Measurements from ENCODE around the gene UBC.
A peak's percentile ranks its signal among the peaks of the same experiment; 100 is the strongest.

Gene UBC

GRCh38 chr12:124949066-124949465 is 34.6 kb upstream of the UBC start:
- Histone ChIP-seq H3K9ac (ENCODE audit: low read depth in 1 of 2, low read length in 2 of 2) (no peak overlapping the region), H3K27me3 (ENCODE audit: control insufficient read depth in 1 of 2, insufficient read depth in 2 of 2, low read length in 2 of 2) (no peaks in the 10 kb centered on the region), H3K9me3 (ENCODE audit: control insufficient read depth in 1 of 2, low read length in 2 of 2) (no peaks in the 10 kb centered on the region), H3K27ac (ENCODE audit: low read depth, low read length) (no peak overlapping the region), H3K36me3 (ENCODE audit: control insufficient read depth in 1 of 2, insufficient read depth in 2 of 2, low read length in 2 of 2) (peaks cover 9 to 55% of the 10 kb centered on the region in 2 donors), H3K4me3 (ENCODE audit: low read depth in 1 of 2, low read length in 2 of 2) (no peak overlapping the region), H3K4me1 (ENCODE audit: control insufficient read depth in 1 of 2, insufficient read depth in 2 of 2, low read length in 2 of 2) (no peaks in the 10 kb centered on the region)

GRCh38 chr12:124947561-124948398 is 33.3 kb upstream of the UBC start:
- no peaks in the 10 kb centered on the region for H3K9me3 ChIP-seq (ENCODE audit: control insufficient read depth in 1 of 2, low read length in 2 of 2)
- no peaks in the 10 kb centered on the region for H3K27me3 ChIP-seq (ENCODE audit: control insufficient read depth in 1 of 2, insufficient read depth in 2 of 2, low read length in 2 of 2)
- H3K9ac ChIP-seq (ENCODE audit: low read depth in 1 of 2, low read length in 2 of 2): no peak overlapping the region
- no peak overlapping the region for H3K27ac ChIP-seq (ENCODE audit: low read depth, low read length)
- H3K4me1 ChIP-seq (ENCODE audit: control insufficient read depth in 1 of 2, insufficient read depth in 2 of 2, low read length in 2 of 2): no peaks in the 10 kb centered on the region
- peaks cover 9 to 47% of the 10 kb centered on the region in 2 donors for H3K36me3 ChIP-seq (ENCODE audit: control insufficient read depth in 1 of 2, insufficient read depth in 2 of 2, low read length in 2 of 2)
- no peak overlapping the region for H3K4me3 ChIP-seq (ENCODE audit: low read depth in 1 of 2, low read length in 2 of 2)

GRCh38 chr12:124947013-124947412 is 32.6 kb upstream of the UBC start:
- no peak overlapping the region for H3K4me3 ChIP-seq (ENCODE audit: low read depth in 1 of 2, low read length in 2 of 2)
- no peaks in the 10 kb centered on the region for H3K4me1 ChIP-seq (ENCODE audit: control insufficient read depth in 1 of 2, insufficient read depth in 2 of 2, low read length in 2 of 2)
- no peaks in the 10 kb centered on the region for H3K27me3 ChIP-seq (ENCODE audit: control insufficient read depth in 1 of 2, insufficient read depth in 2 of 2, low read length in 2 of 2)
- H3K27ac ChIP-seq (ENCODE audit: low read depth, low read length): no peak overlapping the region
- H3K9me3 ChIP-seq (ENCODE audit: control insufficient read depth in 1 of 2, low read length in 2 of 2): no peaks in the 10 kb centered on the region
- no peak overlapping the region for H3K9ac ChIP-seq (ENCODE audit: low read depth in 1 of 2, low read length in 2 of 2)
- H3K36me3 ChIP-seq (ENCODE audit: control insufficient read depth in 1 of 2, insufficient read depth in 2 of 2, low read length in 2 of 2): peaks cover 9 to 40% of the 10 kb centered on the region in 2 donors

- H3K27ac ChIP-seq (ENCODE audit: low read depth, low read length): no peak overlapping the region
- no peak overlapping the region for H3K4me3 ChIP-seq (ENCODE audit: low read depth in 1 of 2, low read length in 2 of 2)
- no peak overlapping the region for H3K9ac ChIP-seq (ENCODE audit: low read depth in 1 of 2, low read length in 2 of 2)
- H3K36me3 ChIP-seq (ENCODE audit: control insufficient read depth in 1 of 2, insufficient read depth in 2 of 2, low read length in 2 of 2): peaks cover 9 to 40% of the 10 kb centered on the region in 2 donors
- H3K9me3 ChIP-seq (ENCODE audit: control insufficient read depth in 1 of 2, low read length in 2 of 2): no peaks in the 10 kb centered on the region
- no peaks in the 10 kb centered on the region for H3K4me1 ChIP-seq (ENCODE audit: control insufficient read depth in 1 of 2, insufficient read depth in 2 of 2, low read length in 2 of 2)
- H3K27me3 ChIP-seq (ENCODE audit: control insufficient read depth in 1 of 2, insufficient read depth in 2 of 2, low read length in 2 of 2): no peaks in the 10 kb centered on the region
These were observed 32.0 kb upstream of the UBC start for GRCh38 chr12:124946447-124946793.

- H3K4me3 ChIP-seq (ENCODE audit: low read depth in 1 of 2, low read length in 2 of 2): peak overlapping the region; percentile 64 to 77
- H3K36me3 ChIP-seq (ENCODE audit: control insufficient read depth in 1 of 2, insufficient read depth in 2 of 2, low read length in 2 of 2): peaks cover 0 to 4% of the 10 kb centered on the region in 2 donors
- H3K4me1 ChIP-seq (ENCODE audit: control insufficient read depth in 1 of 2, insufficient read depth in 2 of 2, low read length in 2 of 2): peaks cover 17 to 28% of the 10 kb centered on the region in 2 donors
- no peaks in the 10 kb centered on the region for H3K27me3 ChIP-seq (ENCODE audit: control insufficient read depth in 1 of 2, insufficient read depth in 2 of 2, low read length in 2 of 2)
- H3K9ac ChIP-seq (ENCODE audit: low read depth in 1 of 2, low read length in 2 of 2): peak overlapping the region; percentile 54 to 69
- no peaks in the 10 kb centered on the region for H3K9me3 ChIP-seq (ENCODE audit: control insufficient read depth in 1 of 2, low read length in 2 of 2)
- H3K27ac ChIP-seq (ENCODE audit: low read depth, low read length): no peak overlapping the region
These were observed 26.7 kb upstream of the UBC start for GRCh38 chr12:124941170-124941527.

GRCh38 chr12:124940393-124941169 is 26.1 kb upstream of the UBC start:
- Histone ChIP-seq H3K4me1 (ENCODE audit: control insufficient read depth in 1 of 2, insufficient read depth in 2 of 2, low read length in 2 of 2) (peaks cover 17 to 28% of the 10 kb centered on the region in 2 donors), H3K4me3 (ENCODE audit: low read depth in 1 of 2, low read length in 2 of 2) (peak overlapping the region; percentile 64 to 77), H3K36me3 (ENCODE audit: control insufficient read depth in 1 of 2, insufficient read depth in 2 of 2, low read length in 2 of 2) (peaks cover 0 to 4% of the 10 kb centered on the region in 2 donors), H3K27me3 (ENCODE audit: control insufficient read depth in 1 of 2, insufficient read depth in 2 of 2, low read length in 2 of 2) (no peaks in the 10 kb centered on the region), H3K9ac (ENCODE audit: low read depth in 1 of 2, low read length in 2 of 2) (peak overlapping the region; percentile 54 to 69), H3K9me3 (ENCODE audit: control insufficient read depth in 1 of 2, low read length in 2 of 2) (no peaks in the 10 kb centered on the region), H3K27ac (ENCODE audit: low read depth, low read length) (peak overlapping the region; percentile 64)

GRCh38 chr12:124940143-124940392 is 25.6 kb upstream of the UBC start:
- Histone ChIP-seq H3K4me1 (ENCODE audit: control insufficient read depth in 1 of 2, insufficient read depth in 2 of 2, low read length in 2 of 2) (peaks cover 17 to 28% of the 10 kb centered on the region in 2 donors), H3K36me3 (ENCODE audit: control insufficient read depth in 1 of 2, insufficient read depth in 2 of 2, low read length in 2 of 2) (peaks cover 0 to 4% of the 10 kb centered on the region in 2 donors), H3K27me3 (ENCODE audit: control insufficient read depth in 1 of 2, insufficient read depth in 2 of 2, low read length in 2 of 2) (no peaks in the 10 kb centered on the region), H3K9me3 (ENCODE audit: control insufficient read depth in 1 of 2, low read length in 2 of 2) (no peaks in the 10 kb centered on the region), H3K9ac (ENCODE audit: low read depth in 1 of 2, low read length in 2 of 2) (peak overlapping the region; percentile 54 to 69), H3K4me3 (ENCODE audit: low read depth in 1 of 2, low read length in 2 of 2) (peak overlapping the region; percentile 64 to 77), H3K27ac (ENCODE audit: low read depth, low read length) (peak overlapping the region; percentile 64)

GRCh38 chr12:124939421-124940142 is 25.1 kb upstream of the UBC start:
- Histone ChIP-seq H3K9me3 (ENCODE audit: control insufficient read depth in 1 of 2, low read length in 2 of 2) (no peaks in the 10 kb centered on the region), H3K27ac (ENCODE audit: low read depth, low read length) (peak overlapping the region; percentile 89)

GRCh38 chr12:124939079-124939420 is 24.6 kb upstream of the UBC start:
- H3K4me3 ChIP-seq (ENCODE audit: low read depth in 1 of 2, low read length in 2 of 2): peak overlapping the region; percentile 64 to 77
- no peaks in the 10 kb centered on the region for H3K9me3 ChIP-seq (ENCODE audit: control insufficient read depth in 1 of 2, low read length in 2 of 2)
- peaks cover 0 to 4% of the 10 kb centered on the region in 2 donors for H3K36me3 ChIP-seq (ENCODE audit: control insufficient read depth in 1 of 2, insufficient read depth in 2 of 2, low read length in 2 of 2)
- peak overlapping the region; percentile 89 for H3K27ac ChIP-seq (ENCODE audit: low read depth, low read length)
- H3K27me3 ChIP-seq (ENCODE audit: control insufficient read depth in 1 of 2, insufficient read depth in 2 of 2, low read length in 2 of 2): no peaks in the 10 kb centered on the region
- H3K4me1 ChIP-seq (ENCODE audit: control insufficient read depth in 1 of 2, insufficient read depth in 2 of 2, low read length in 2 of 2): peaks cover 17 to 28% of the 10 kb centered on the region in 2 donors
- peak overlapping the region; percentile 54 to 69 for H3K9ac ChIP-seq (ENCODE audit: low read depth in 1 of 2, low read length in 2 of 2)

More at GRCh38 chr12:124939421-124940142, 25.1 kb upstream of the UBC start:
- Histone ChIP-seq H3K9ac (ENCODE audit: low read depth in 1 of 2, low read length in 2 of 2) (peak overlapping the region; percentile 54 to 69), H3K27me3 (ENCODE audit: control insufficient read depth in 1 of 2, insufficient read depth in 2 of 2, low read length in 2 of 2) (no peaks in the 10 kb centered on the region), H3K4me1 (ENCODE audit: control insufficient read depth in 1 of 2, insufficient read depth in 2 of 2, low read length in 2 of 2) (peaks cover 17 to 28% of the 10 kb centered on the region in 2 donors), H3K36me3 (ENCODE audit: control insufficient read depth in 1 of 2, insufficient read depth in 2 of 2, low read length in 2 of 2) (peaks cover 0 to 4% of the 10 kb centered on the region in 2 donors), H3K4me3 (ENCODE audit: low read depth in 1 of 2, low read length in 2 of 2) (peak overlapping the region; percentile 64 to 77)

GRCh38 chr12:124938587-124938986 is 24.1 kb upstream of the UBC start:
- Histone ChIP-seq H3K27me3 (ENCODE audit: control insufficient read depth in 1 of 2, insufficient read depth in 2 of 2, low read length in 2 of 2) (no peaks in the 10 kb centered on the region), H3K4me3 (ENCODE audit: low read depth in 1 of 2, low read length in 2 of 2) (peak overlapping the region; percentile 64 to 77), H3K36me3 (ENCODE audit: control insufficient read depth in 1 of 2, insufficient read depth in 2 of 2, low read length in 2 of 2) (peaks cover 0 to 4% of the 10 kb centered on the region in 2 donors), H3K9ac (ENCODE audit: low read depth in 1 of 2, low read length in 2 of 2) (peak overlapping the region; percentile 54 to 69), H3K4me1 (ENCODE audit: control insufficient read depth in 1 of 2, insufficient read depth in 2 of 2, low read length in 2 of 2) (peaks cover 17 to 28% of the 10 kb centered on the region in 2 donors), H3K27ac (ENCODE audit: low read depth, low read length) (peak overlapping the region; percentile 89), H3K9me3 (ENCODE audit: control insufficient read depth in 1 of 2, low read length in 2 of 2) (no peaks in the 10 kb centered on the region)

Measured in duodenal mucosa (tissue), 2 donors.